ENCODE measurements around the gene PRDX5. TPM values are rescaled to one million over a fixed set of nuclear protein-coding genes. Genes with fewer than 3 reads are reported as not detected.

The PRDX5 gene
- polyA plus RNA-seq, 1 experiment: 383 TPM

GRCh38 chr11:64344787-64345186 is 26.9 kb downstream of the PRDX5 start:
- no peak for DNase-seq (ENCODE audit: low read depth, low spot score)
- ChIA-PET CTCF (interaction anchor here (1.3 to 1.9 kb wide), 2 partner anchors 10 to 41 kb away, joined by 3 to 18 read pairs; no protein-coding TSS in a partner anchor), POLR2A (no interaction called here)
- Histone ChIP-seq H3K27me3 (ENCODE audit: control insufficient read depth, insufficient read depth, low read length) (no peaks in the 10 kb centered on the region), H3K27ac (ENCODE audit: low read depth, low read length) (no peak overlapping the region), H3K4me3 (ENCODE audit: low read depth, low read length) (no peak overlapping the region), H3K9me3 (ENCODE audit: control insufficient read depth, insufficient read depth, low read length) (peaks cover 4% of the 10 kb centered on the region; the same call in 1 of the 2 replicates)
- no peak for TF ChIP-seq CTCF (IDR thresholded peaks at IDR 0.05; ENCODE audit: low read depth, low read length)

- DNase-seq (ENCODE audit: low read depth, low spot score): no peak
- ChIA-PET CTCF (interaction anchor here (1.6 kb wide), 1 partner anchor 46 kb away, joined by 5 read pairs; no protein-coding TSS in a partner anchor), POLR2A (no interaction called here)
- H3K27ac ChIP-seq (ENCODE audit: low read depth, low read length): no peak overlapping the region
- no peaks in the 10 kb centered on the region for H3K9me3 ChIP-seq (ENCODE audit: control insufficient read depth, insufficient read depth, low read length)
- H3K27me3 ChIP-seq (ENCODE audit: control insufficient read depth, insufficient read depth, low read length): no peaks in the 10 kb centered on the region
- no peak for TF ChIP-seq CTCF (IDR thresholded peaks at IDR 0.05; ENCODE audit: low read depth, low read length)
- no peak overlapping the region for H3K4me3 ChIP-seq (ENCODE audit: low read depth, low read length)
Observed at GRCh38 chr11:64347193-64347867, 29.4 kb downstream of the PRDX5 start.

GRCh38 chr11:64348383-64349024 is 30.6 kb downstream of the PRDX5 start:
- no peak for TF ChIP-seq CTCF (IDR thresholded peaks at IDR 0.05; ENCODE audit: low read depth, low read length)
- POLR2A ChIA-PET: no interaction called here
- H3K9me3 ChIP-seq (ENCODE audit: control insufficient read depth, insufficient read depth, low read length): no peaks in the 10 kb centered on the region
- CTCF ChIA-PET: interaction anchor here (0.6 to 1.6 kb wide), 2 partner anchors 10 to 47 kb away, joined by 3 to 5 read pairs; no protein-coding TSS in a partner anchor
- no peaks in the 10 kb centered on the region for H3K27me3 ChIP-seq (ENCODE audit: control insufficient read depth, insufficient read depth, low read length)
- no peak overlapping the region for H3K4me3 ChIP-seq (ENCODE audit: low read depth, low read length)
- peak overlapping the region; percentile 11 for H3K27ac ChIP-seq (ENCODE audit: low read depth, low read length)
- peak; percentile 13 for DNase-seq (ENCODE audit: low read depth, low spot score)

- ChIA-PET POLR2A (interaction anchor here (1.0 kb wide), 1 partner anchor 32 kb away, joined by 3 read pairs; the partner anchor contains the start of genes PRDX5 and TRMT112), CTCF (interaction anchor here (0.6 to 0.8 kb wide), 2 partner anchors 11 to 45 kb away, joined by 3 to 4 read pairs; no protein-coding TSS in a partner anchor)
- no peaks in the 10 kb centered on the region for H3K27me3 ChIP-seq (ENCODE audit: control insufficient read depth, insufficient read depth, low read length)
- no peak for DNase-seq (ENCODE audit: low read depth, low spot score)
- no peaks in the 10 kb centered on the region for H3K9me3 ChIP-seq (ENCODE audit: control insufficient read depth, insufficient read depth, low read length)
- H3K27ac ChIP-seq (ENCODE audit: low read depth, low read length): no peak overlapping the region
- no peak overlapping the region for H3K4me3 ChIP-seq (ENCODE audit: low read depth, low read length)
- TF ChIP-seq CTCF (IDR thresholded peaks at IDR 0.05; ENCODE audit: low read depth, low read length): no peak
Observed at GRCh38 chr11:64349025-64349387, 31.1 kb downstream of the PRDX5 start.

GRCh38 chr11:64349404-64349803 is 31.5 kb downstream of the PRDX5 start:
- ChIA-PET CTCF (interaction anchor here (0.8 kb wide), 1 partner anchor 45 kb away, joined by 4 read pairs; no protein-coding TSS in a partner anchor), POLR2A (interaction anchor here (1.0 kb wide), 1 partner anchor 32 kb away, joined by 3 read pairs; the partner anchor contains the start of genes PRDX5 and TRMT112)
- Histone ChIP-seq H3K9me3 (ENCODE audit: control insufficient read depth, insufficient read depth, low read length) (no peaks in the 10 kb centered on the region), H3K4me3 (ENCODE audit: low read depth, low read length) (no peak overlapping the region), H3K27me3 (ENCODE audit: control insufficient read depth, insufficient read depth, low read length) (no peaks in the 10 kb centered on the region), H3K27ac (ENCODE audit: low read depth, low read length) (no peak overlapping the region)
- TF ChIP-seq CTCF (IDR thresholded peaks at IDR 0.05; ENCODE audit: low read depth, low read length): no peak
- DNase-seq (ENCODE audit: low read depth, low spot score): no peak

Data from AG04450 (cell line).